ENCODE data around the gene MEGF8.

MEGF8 gene

DNA sequence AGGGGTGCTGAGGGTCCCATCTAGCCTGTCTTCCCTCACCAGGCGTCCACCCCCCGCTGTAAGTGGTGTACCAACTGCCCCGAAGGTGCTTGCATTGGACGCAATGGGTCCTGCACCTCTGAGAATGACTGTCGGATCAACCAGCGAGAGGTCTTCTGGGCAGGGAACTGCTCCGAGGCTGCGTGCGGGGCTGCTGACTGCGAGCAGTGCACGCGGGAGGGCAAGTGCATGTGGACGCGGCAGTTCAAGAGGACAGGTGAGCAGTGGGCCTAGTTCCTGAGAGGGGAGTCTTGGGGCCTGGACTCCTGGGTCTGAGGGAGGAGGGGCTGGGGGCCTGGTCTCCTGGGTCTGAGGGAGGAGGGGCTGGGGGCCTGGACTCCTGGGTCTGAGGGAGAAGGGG lies 36.9 kb downstream of the MEGF8 start:
- peaks cover 24% of the 10 kb centered on the region for H3K36me3 Mint-ChIP-seq (ENCODE audit: low read depth)
- H3K27ac Mint-ChIP-seq = no peak overlapping the region
- H3K4me3 Mint-ChIP-seq = no peak overlapping the region
- H3K4me1 Mint-ChIP-seq (ENCODE audit: low read depth) = no peaks in the 10 kb centered on the region
- no peaks in the 10 kb centered on the region for H3K27me3 Mint-ChIP-seq
- no peak for DNase-seq
- H3K9me3 Mint-ChIP-seq = no peaks in the 10 kb centered on the region

DNA sequence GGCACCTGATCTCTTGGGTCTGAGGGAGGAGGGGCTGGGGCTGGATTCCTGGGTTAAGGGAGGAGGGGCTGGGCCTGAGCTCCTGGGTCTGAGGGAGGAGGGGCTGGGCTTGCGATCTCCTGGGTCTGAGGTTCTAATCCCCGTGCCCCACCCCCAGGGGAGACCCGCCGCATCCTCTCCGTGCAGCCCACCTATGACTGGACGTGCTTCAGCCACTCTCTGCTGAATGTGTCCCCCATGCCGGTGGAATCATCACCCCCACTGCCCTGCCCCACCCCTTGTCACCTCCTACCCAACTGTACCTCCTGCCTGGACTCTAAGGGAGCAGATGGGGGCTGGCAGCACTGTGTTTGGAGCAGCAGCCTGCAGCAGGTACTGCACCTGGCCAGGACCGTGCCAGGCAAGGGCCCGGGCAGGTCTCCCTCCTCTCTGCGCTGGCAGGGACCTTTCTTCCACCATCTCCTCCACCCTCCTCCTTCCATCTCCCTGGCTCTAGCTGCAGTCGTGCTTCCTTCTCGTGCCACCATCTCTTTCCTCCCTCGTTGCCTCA lies 37.5 kb downstream of the MEGF8 start:
- no peaks in the 10 kb centered on the region for H3K27me3 Mint-ChIP-seq
- H3K36me3 Mint-ChIP-seq (ENCODE audit: low read depth) = peaks cover 21% of the 10 kb centered on the region
- H3K4me1 Mint-ChIP-seq (ENCODE audit: low read depth) = no peaks in the 10 kb centered on the region
- no peak overlapping the region for H3K27ac Mint-ChIP-seq
- DNase-seq = no peak
- H3K9me3 Mint-ChIP-seq = no peaks in the 10 kb centered on the region
- no peak overlapping the region for H3K4me3 Mint-ChIP-seq

GRCh38 chr19:42363614-42364346 lies 38.3 kb downstream of the MEGF8 start:
- no peak overlapping the region for H3K4me3 Mint-ChIP-seq
- peaks cover 21% of the 10 kb centered on the region for H3K36me3 Mint-ChIP-seq (ENCODE audit: low read depth)
- no peak overlapping the region for H3K27ac Mint-ChIP-seq
- no peaks in the 10 kb centered on the region for H3K4me1 Mint-ChIP-seq (ENCODE audit: low read depth)
- no peak for DNase-seq
- H3K27me3 Mint-ChIP-seq = no peaks in the 10 kb centered on the region
- H3K9me3 Mint-ChIP-seq = no peaks in the 10 kb centered on the region

DNA sequence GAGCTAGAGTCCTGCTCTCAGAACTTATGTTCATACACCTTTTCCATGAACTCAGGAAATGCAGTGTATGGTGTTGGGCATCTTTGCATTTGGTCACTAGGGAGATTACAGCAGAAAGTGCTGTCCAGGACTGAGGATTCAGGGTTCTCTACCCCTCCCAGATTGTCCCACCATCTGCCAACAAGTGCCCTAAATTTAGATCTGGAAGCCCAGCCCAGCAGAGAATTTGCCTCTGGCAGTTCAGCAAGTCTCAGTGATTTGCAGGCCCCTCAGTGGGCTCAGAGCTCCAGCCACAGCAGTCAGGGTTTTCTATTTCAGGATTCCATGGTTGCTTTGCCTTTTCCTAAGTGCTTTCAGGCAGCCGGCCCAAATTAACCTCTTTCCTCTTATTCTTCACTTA lies 41.2 kb downstream of the MEGF8 start:
- Mint-ChIP-seq H3K4me3 (no peak overlapping the region), H3K27me3 (no peaks in the 10 kb centered on the region), H3K36me3 (ENCODE audit: low read depth) (peaks cover 15% of the 10 kb centered on the region), H3K4me1 (ENCODE audit: low read depth) (no peaks in the 10 kb centered on the region), H3K9me3 (no peaks in the 10 kb centered on the region), H3K27ac (no peak overlapping the region)
- DNase-seq = no peak

- Mint-ChIP-seq H3K27me3 (no peaks in the 10 kb centered on the region), H3K9me3 (no peaks in the 10 kb centered on the region), H3K36me3 (ENCODE audit: low read depth) (peaks cover 15% of the 10 kb centered on the region), H3K27ac (no peak overlapping the region), H3K4me3 (no peak overlapping the region), H3K4me1 (ENCODE audit: low read depth) (no peaks in the 10 kb centered on the region)
- DNase-seq = no peak
Observed at GRCh38 chr19:42367929-42368328, 42.5 kb downstream of the MEGF8 start.

- Mint-ChIP-seq H3K27ac (no peak overlapping the region), H3K4me3 (no peak overlapping the region), H3K27me3 (no peaks in the 10 kb centered on the region), H3K9me3 (no peaks in the 10 kb centered on the region), H3K36me3 (ENCODE audit: low read depth) (peaks cover 11% of the 10 kb centered on the region), H3K4me1 (ENCODE audit: low read depth) (no peaks in the 10 kb centered on the region)
- no peak for DNase-seq
Observed at GRCh38 chr19:42368360-42368759, 42.9 kb downstream of the MEGF8 start.

DNA sequence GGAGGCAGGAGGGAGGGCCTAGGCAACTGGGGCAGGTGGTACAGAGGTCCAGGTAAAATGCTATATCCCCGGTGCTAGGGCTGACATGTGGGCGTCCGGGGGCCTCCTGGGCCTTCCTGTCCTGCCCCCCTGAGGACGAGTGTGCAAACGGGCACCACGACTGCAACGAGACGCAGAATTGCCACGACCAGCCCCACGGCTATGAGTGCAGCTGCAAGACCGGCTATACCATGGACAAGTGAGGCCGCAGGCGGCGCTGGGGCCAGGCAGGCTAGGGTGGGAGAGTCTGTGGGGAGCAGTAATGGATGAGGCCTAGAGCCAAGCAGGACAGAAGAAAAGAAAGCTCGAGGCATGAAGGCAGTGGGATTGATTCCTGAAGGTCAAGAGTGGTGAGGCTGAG lies 43.3 kb downstream of the MEGF8 start:
- Mint-ChIP-seq H3K27ac (no peak overlapping the region), H3K27me3 (no peaks in the 10 kb centered on the region), H3K9me3 (no peaks in the 10 kb centered on the region), H3K4me1 (ENCODE audit: low read depth) (no peaks in the 10 kb centered on the region), H3K4me3 (no peak overlapping the region), H3K36me3 (ENCODE audit: low read depth) (peaks cover 9% of the 10 kb centered on the region)
- DNase-seq = no peak

DNA sequence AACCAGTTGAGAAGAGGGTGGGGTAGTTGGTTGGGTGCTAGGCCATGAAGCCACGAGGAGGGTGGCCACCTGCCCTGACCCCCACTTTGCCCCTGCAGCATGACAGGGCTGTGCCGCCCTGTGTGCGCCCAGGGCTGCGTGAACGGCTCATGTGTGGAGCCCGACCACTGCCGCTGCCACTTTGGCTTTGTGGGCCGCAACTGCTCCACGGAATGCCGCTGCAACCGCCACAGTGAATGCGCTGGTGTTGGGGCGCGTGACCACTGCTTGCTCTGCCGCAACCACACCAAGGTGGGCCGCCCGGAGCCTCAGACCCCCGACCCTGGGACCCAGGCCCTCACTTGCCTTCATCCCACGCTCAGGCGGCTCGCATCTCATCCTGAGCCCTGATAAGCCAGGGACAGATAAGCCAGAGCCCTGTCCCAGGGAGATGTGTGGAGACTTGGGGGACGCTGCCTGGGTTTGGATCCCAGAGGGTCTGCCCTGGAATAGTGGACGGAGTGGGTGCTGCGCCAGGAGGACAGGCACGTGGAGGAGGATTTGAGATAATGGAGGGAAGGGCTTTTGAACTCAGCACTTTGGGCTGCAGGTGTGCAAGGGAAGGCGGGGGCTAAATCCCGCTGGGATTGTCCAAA lies 44.1 kb downstream of the MEGF8 start:
- no peak for DNase-seq
- no peak overlapping the region for H3K27ac Mint-ChIP-seq
- no peaks in the 10 kb centered on the region for H3K9me3 Mint-ChIP-seq
- no peaks in the 10 kb centered on the region for H3K27me3 Mint-ChIP-seq
- peaks cover 3% of the 10 kb centered on the region for H3K36me3 Mint-ChIP-seq (ENCODE audit: low read depth)
- no peak overlapping the region for H3K4me3 Mint-ChIP-seq
- H3K4me1 Mint-ChIP-seq (ENCODE audit: low read depth) = no peaks in the 10 kb centered on the region

- no peaks in the 10 kb centered on the region for H3K4me1 Mint-ChIP-seq (ENCODE audit: low read depth)
- peaks cover 3% of the 10 kb centered on the region for H3K36me3 Mint-ChIP-seq (ENCODE audit: low read depth)
- no peak overlapping the region for H3K4me3 Mint-ChIP-seq
- no peaks in the 10 kb centered on the region for H3K9me3 Mint-ChIP-seq
- no peak for DNase-seq
- no peak overlapping the region for H3K27ac Mint-ChIP-seq
- no peaks in the 10 kb centered on the region for H3K27me3 Mint-ChIP-seq
Observed at GRCh38 chr19:42370068-42370520, 44.7 kb downstream of the MEGF8 start.

GRCh38 chr19:42370626-42371175 lies 45.3 kb downstream of the MEGF8 start:
- H3K27ac Mint-ChIP-seq = no peak overlapping the region
- no peaks in the 10 kb centered on the region for H3K9me3 Mint-ChIP-seq
- peaks cover 3% of the 10 kb centered on the region for H3K36me3 Mint-ChIP-seq (ENCODE audit: low read depth)
- DNase-seq = no peak
- H3K4me3 Mint-ChIP-seq = no peak overlapping the region
- H3K4me1 Mint-ChIP-seq (ENCODE audit: low read depth) = no peaks in the 10 kb centered on the region
- no peaks in the 10 kb centered on the region for H3K27me3 Mint-ChIP-seq

GRCh38 chr19:42374826-42375376 lies 49.5 kb downstream of the MEGF8 start:
- H3K4me1 Mint-ChIP-seq (ENCODE audit: low read depth) = peaks cover 4% of the 10 kb centered on the region
- H3K27me3 Mint-ChIP-seq = peaks cover under 1% of the 10 kb centered on the region
- H3K9me3 Mint-ChIP-seq = no peaks in the 10 kb centered on the region
- no peak overlapping the region for H3K27ac Mint-ChIP-seq
- peaks cover 4% of the 10 kb centered on the region for H3K36me3 Mint-ChIP-seq (ENCODE audit: low read depth)
- DNase-seq = no peak
- H3K4me3 Mint-ChIP-seq = no peak overlapping the region

- Mint-ChIP-seq H3K9me3 (no peaks in the 10 kb centered on the region), H3K27me3 (peaks cover 8% of the 10 kb centered on the region), H3K36me3 (ENCODE audit: low read depth) (peaks cover 4% of the 10 kb centered on the region), H3K4me3 (no peak overlapping the region), H3K27ac (no peak overlapping the region), H3K4me1 (ENCODE audit: low read depth) (peaks cover 4% of the 10 kb centered on the region)
- DNase-seq = no peak
Observed at GRCh38 chr19:42375415-42376176, 50.2 kb downstream of the MEGF8 start.

GRCh38 chr19:42376177-42376555 lies 50.7 kb downstream of the MEGF8 start:
- Mint-ChIP-seq H3K4me1 (ENCODE audit: low read depth) (peaks cover 4% of the 10 kb centered on the region), H3K36me3 (ENCODE audit: low read depth) (peaks cover 4% of the 10 kb centered on the region), H3K27ac (no peak overlapping the region), H3K27me3 (peaks cover 12% of the 10 kb centered on the region), H3K9me3 (no peaks in the 10 kb centered on the region), H3K4me3 (no peak overlapping the region)
- DNase-seq = no peak

Measured in activated T-cell treated with anti-CD3 and anti-CD28 coated beads, Interleukin-2, amount 50 U/mL, for 24 hours (primary cell).